GM19467 (cell line): ENCODE results near the gene SPG21.
"Not testable (repeated sequence)": the region's sequence is repeated elsewhere in the genome, so short reads cannot be mapped to it uniquely, and the experiment has no call there.

ENCODE experiments used
- ATAC-seq: cut with Tn5 transposase; IDR thresholded peaks from one replicate; pipeline ENCODE4 v1.9.1; 2021; ENCODE audit warnings: mild to moderate bottlenecking, moderate library complexity; ENCODE audit not compliant: unreplicated experiment

SPG21 gene

DNA sequence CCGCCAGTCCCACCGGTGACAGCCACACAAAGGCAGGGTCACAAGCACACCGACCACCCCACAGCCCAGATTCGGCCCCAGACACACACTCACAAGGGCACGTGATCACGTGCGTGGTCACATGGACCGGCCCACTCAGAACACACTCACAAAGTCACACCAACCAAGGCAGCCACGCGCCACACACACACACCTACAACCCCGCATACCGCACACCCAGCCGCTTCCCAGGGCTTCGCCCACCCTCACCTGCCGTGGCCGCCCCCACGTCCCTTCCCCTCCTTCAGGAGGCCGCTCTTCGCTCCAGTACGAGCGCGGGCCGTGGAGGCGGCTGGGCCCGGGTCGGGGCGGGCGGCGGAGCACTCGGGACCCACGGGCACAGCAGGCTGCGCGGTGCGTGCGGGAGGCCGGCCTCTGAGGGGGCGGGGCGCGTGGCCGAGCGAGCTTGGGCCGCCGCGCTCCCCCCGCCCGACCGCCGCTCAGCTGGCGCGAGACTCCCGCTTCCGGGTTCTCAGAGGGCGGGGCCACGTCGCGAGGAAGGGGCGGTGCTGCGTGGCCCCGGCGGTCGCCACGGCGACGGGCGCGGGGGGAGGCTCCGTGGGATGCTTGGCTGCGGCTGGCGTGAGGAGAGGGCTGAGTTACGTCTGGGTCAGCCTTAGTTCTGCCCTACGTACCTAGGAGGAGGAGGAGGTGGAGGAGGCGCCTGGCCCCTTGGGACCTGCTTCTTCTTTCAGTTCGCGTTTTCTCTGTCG lies at the start of gene SPG21:
Gene SPG21 (minus strand): TSS at position 499 of the 752 bp plus-strand sequence. CDS start 6,345 bp downstream, outside the sequence.
- peak; percentile 93 for ATAC-seq

DNA sequence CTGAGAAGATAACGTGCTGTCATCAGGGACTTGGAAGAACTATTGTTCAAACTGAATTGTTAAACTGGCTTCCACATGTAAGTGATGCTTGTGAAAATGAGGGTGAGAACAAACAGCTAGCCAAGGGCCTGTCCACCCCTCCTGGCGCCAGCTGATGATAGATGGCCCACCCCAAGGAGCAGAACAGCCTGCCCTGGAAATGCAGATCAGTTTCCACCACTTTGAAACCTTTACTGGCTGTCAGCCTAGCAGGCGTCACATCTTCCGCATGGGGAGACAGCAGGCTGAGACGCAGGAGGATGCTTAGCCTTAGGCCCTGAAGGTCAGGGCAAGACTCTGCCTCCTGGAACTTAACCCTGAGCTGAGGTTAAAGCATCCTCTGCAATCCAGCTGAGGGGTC lies 49.1 kb upstream of the SPG21 start:
- no peak for ATAC-seq

GRCh38 chr15:65038428-65038827 lies 48.7 kb upstream of the SPG21 start:
- ATAC-seq: no peak

GRCh38 chr15:65037309-65037708 lies 47.6 kb upstream of the SPG21 start:
- no peak for ATAC-seq

- ATAC-seq: no peak
Observed at GRCh38 chr15:65034719-65035118, 45.0 kb upstream of the SPG21 start.

- ATAC-seq: no peak
Observed at GRCh38 chr15:65033659-65034269, 44.0 kb upstream of the SPG21 start.

GRCh38 chr15:65032801-65033537 lies 43.3 kb upstream of the SPG21 start:
- no peak for ATAC-seq

DNA sequence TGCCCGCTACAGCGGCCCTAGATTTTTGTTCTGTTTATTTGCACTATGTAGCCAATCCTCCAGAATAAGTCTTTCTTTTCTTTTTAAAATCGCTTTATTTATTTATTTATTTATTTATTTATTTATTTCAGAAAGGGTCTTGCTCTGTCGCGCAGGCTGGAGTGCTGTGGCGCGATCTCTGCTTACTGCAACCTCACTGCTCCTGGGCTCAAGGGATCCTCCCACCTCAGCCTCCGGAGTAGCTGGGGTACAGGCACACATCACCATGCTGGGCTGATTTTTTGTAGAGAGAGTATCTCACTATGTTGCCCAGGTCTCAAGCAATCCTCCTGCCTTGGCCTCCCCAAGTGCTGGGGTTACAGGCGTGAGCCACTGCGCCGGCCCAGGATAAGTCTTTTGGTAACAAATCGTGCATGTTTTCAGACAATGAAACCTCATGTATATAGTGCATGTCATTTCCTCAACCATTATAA lies 40.1 kb upstream of the SPG21 start:
- ATAC-seq: no peak

DNA sequence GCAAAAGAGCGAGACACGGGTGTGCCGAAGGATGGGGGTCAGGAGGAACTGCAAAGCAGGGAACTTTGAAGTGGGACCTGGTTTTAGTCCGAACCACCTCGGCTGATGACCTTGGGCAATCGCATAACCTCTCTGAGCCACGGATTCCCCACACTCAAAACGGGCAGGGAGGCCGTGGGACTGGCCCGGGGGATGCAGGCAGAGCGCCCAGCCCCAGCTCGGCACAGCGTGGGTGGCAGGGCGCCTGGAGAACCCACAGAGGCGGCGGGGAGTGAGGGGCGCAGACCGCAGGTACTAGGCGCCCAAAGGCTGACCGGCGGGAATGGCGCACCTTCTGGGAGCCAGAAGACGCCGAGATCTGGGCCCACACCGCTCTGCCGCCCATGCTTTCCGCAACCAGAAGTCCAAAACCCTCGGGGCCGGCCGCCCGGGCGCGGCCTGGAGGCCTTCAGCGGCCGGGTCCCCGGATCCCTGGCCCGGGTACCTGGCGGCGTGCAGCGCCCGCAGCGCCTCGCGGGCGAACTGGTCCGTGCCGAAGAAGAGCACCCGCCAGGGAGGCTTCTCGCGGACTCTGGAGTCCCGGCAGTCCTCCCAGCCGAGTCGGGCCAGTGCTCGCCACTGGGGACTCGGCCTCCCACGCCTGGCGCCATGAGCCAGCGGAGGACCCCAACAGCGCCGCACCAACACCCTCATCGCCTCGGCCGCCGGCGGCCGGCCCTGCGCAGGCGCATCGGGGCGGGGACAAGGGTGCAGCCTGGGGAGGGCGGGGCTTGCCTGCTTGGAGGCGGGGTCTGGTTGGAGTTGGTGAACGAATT lies 39.4 kb upstream of the SPG21 start, which contains the start of gene MTFMT:
Gene MTFMT (minus strand): TSS at position 719 of the 815 bp plus-strand sequence. CDS start 26 bp downstream, at position 693.
- ATAC-seq: peak; percentile 75

- ATAC-seq: no peak
Observed at GRCh38 chr15:65028338-65028737, 38.6 kb upstream of the SPG21 start.

- ATAC-seq: no peak
Observed at GRCh38 chr15:65027593-65027992, 37.9 kb upstream of the SPG21 start.

DNA sequence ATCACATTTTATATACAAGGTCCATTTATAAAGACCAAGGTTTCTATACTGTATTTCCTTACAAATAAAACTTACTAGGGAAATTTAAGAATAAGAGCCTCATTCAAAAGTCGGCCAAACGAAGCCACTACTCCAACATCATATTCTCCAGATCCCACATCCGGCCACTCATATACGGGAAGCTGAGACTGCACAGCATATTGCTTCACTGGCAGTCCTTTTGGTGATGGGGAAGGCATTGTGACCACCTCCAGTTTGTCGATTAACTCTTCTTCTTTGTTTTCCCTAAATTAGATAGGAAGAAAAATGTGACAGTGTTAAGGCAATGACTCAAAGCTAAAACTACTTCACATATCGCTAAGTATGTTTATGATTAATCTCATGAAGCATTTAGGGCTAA lies 37.0 kb upstream of the SPG21 start:
- no peak for ATAC-seq

- ATAC-seq: no peak
Observed at GRCh38 chr15:65021488-65021887, 31.8 kb upstream of the SPG21 start.

GRCh38 chr15:65020419-65020818 lies 30.7 kb upstream of the SPG21 start:
- ATAC-seq: no peak

GRCh38 chr15:65011198-65011597 lies 21.5 kb upstream of the SPG21 start:
- not testable (repeated sequence) for ATAC-seq

DNA sequence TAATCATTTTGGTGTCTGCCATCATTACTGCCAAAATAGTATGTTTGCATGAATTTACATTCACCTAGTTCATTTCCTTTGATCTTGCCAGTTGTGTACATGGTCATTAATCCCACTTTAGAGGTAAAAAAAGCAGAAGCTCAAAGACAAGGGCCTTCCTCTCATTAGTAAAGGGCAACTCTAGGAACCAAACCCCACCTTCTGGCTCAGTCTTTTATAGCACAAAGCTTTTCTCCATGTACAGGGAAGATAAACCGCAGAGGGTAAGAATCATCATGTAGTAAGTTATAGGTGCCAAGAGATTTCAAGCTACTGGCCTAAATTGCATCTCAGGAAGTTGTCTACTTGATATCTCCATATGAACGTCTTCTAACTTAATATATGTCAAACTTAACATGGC lies 19.3 kb upstream of the SPG21 start:
- no peak for ATAC-seq

DNA sequence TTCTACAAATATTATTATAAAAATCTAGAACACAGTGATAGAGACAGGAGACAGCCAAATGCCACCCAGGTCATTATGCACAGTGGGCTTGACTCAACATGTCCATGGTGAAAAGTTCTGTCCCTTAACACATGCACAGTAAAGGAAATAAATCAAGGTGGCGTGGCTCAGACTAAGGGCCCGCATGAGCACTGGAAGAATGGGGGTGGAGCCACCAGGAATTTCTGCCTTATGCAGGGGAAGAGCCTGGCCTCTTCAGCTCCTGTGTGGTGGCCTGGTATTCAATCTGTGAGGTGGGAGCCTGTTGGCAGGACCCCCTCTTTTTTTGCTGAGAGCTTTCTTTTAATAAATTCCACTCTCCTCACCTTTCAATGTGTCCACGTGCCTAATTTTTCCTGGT lies 17.2 kb upstream of the SPG21 start:
- no peak for ATAC-seq

GRCh38 chr15:65004993-65005392 lies 15.3 kb upstream of the SPG21 start:
- ATAC-seq: no peak

- ATAC-seq: no peak
Observed at GRCh38 chr15:64997745-64998375, 8.1 kb upstream of the SPG21 start.

DNA sequence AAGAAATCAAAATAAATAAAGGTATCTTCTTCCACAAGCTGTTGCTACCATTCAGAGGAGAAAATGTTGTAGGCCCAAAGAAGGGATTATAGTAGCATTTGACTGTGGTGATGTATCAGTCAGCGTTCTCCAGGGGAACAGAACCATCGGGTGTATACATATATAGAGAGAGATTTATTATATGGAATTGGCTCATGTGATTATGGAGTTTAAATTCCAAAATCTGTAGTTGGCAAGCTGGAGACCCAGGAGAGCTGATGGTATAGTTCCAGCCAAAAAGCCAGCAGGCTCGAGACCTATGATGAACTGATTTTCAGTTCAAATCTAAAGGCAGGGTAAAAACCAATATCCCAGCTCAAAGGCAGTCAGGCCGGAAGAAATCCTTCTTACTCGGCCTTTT lies 7.4 kb upstream of the SPG21 start:
- no peak for ATAC-seq
